Cortex of kidney (tissue), 1 donor: ENCODE results near the gene ACTBL2.
"Not testable (repeated sequence)": the region's sequence is repeated elsewhere in the genome, so short reads cannot be mapped to it uniquely, and the experiment has no call there.

Experiments
- DNase-seq: peaks from one replicate; lab custom pipeline; 2025; lab: John Stamatoyannopoulos, UW

ACTBL2 gene

GRCh38 chr5:57494104-57495098, 11.8 kb upstream of the ACTBL2 start:
- no peak for DNase-seq

GRCh38 chr5:57493034-57493433, 10.4 kb upstream of the ACTBL2 start:
- no peak for DNase-seq

GRCh38 chr5:57492632-57493031, 10.0 kb upstream of the ACTBL2 start:
- DNase-seq = no peak

GRCh38 chr5:57491369-57491965, 8.9 kb upstream of the ACTBL2 start:
- no peak for DNase-seq

GRCh38 chr5:57488215-57488955, 5.8 kb upstream of the ACTBL2 start:
- no peak for DNase-seq

- no peak for DNase-seq
Measured at GRCh38 chr5:57486027-57486602, 3.5 kb upstream of the ACTBL2 start.

GRCh38 chr5:57478826-57479225, 3.8 kb downstream of the ACTBL2 start:
- no peak for DNase-seq

GRCh38 chr5:57476601-57477056, 6.0 kb downstream of the ACTBL2 start:
- no peak for DNase-seq

GRCh38 chr5:57470339-57470738, 12.3 kb downstream of the ACTBL2 start:
- no peak for DNase-seq

GRCh38 chr5:57468481-57469163, 14.0 kb downstream of the ACTBL2 start:
- no peak for DNase-seq

GRCh38 chr5:57466544-57466943, 16.1 kb downstream of the ACTBL2 start:
- DNase-seq = no peak

- DNase-seq = not testable (repeated sequence)
Measured at GRCh38 chr5:57460056-57460455, 22.6 kb downstream of the ACTBL2 start.

GRCh38 chr5:57458443-57458842, 24.2 kb downstream of the ACTBL2 start:
- DNase-seq = no peak

- no peak for DNase-seq
Measured at GRCh38 chr5:57456531-57457135, 26.0 kb downstream of the ACTBL2 start.

- DNase-seq = no peak
Measured at GRCh38 chr5:57455511-57456455, 26.8 kb downstream of the ACTBL2 start.

- no peak for DNase-seq
Measured at GRCh38 chr5:57454896-57455295, 27.7 kb downstream of the ACTBL2 start.

- no peak for DNase-seq
Measured at GRCh38 chr5:57453728-57454127, 28.9 kb downstream of the ACTBL2 start.

GRCh38 chr5:57452885-57453284, 29.7 kb downstream of the ACTBL2 start:
- no peak for DNase-seq

GRCh38 chr5:57450991-57451876, 31.4 kb downstream of the ACTBL2 start:
- DNase-seq = no peak
